ENCODE measurements around the gene FGA. TPM values are rescaled to one million over a fixed set of nuclear protein-coding genes. Genes with fewer than 3 reads are reported as not detected.

The FGA gene
- total RNA-seq, 1 experiment from 2014 or later: not detected

DNA sequence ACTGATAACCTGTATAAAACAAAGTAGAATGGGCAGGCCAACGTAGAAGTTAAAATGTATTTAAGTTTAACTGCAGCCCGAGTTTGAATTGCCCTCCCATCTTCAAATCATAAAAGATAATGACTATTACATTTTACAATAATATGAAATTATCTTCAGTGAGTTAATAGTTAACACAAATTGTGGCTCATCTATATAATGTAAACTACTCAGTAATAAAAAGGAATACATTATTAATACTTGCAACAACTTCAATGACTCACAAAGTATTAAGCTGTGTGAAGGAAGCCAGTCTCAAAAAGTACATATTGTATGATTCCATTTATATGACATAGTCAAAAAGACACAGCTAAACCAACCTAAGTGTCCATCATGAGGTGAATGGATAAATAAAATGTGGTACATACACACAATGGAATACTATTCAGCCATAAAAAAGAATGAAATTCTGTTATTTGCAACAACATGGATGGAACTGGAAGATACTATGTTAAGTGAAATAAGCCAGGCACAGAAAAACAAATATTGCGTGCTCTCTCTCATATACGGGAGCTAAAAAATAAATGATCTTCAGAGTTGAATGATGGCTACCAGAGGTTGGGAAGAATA, 48.2 kb downstream of the FGA start:
- no peak overlapping the region for H3K27ac ChIP-seq (ENCODE audit: low read depth, low read length, poor library complexity, severe bottlenecking)
- no peaks in the 10 kb centered on the region for H3K4me1 ChIP-seq (ENCODE audit: insufficient read depth, low read length, poor library complexity, severe bottlenecking)
- H3K27me3 ChIP-seq (replicated peaks; ENCODE audit: insufficient read depth, low read depth, low read length, poor library complexity): no peaks in the 10 kb centered on the region
- POLR2A ChIA-PET (ENCODE audit: low non-redundant PET): no interaction called here
- H3K4me3 ChIP-seq (ENCODE audit: low read depth, low read length, poor library complexity, severe bottlenecking): no peak overlapping the region
- intact Hi-C loops (cut with micrococcal nuclease; ENCODE audit: unreplicated experiment): no loop called here
- CTCF ChIA-PET: no interaction called here
- DNase-seq (ENCODE audit: low spot score): no peak
- peaks cover 96% of the 10 kb centered on the region for H3K36me3 ChIP-seq (ENCODE audit: insufficient read depth, low read length, poor library complexity, severe bottlenecking)
- TF ChIP-seq EZH2 (IDR thresholded peaks at IDR 0.05; ENCODE audit: borderline replicate concordance, low read depth, low read length, poor library complexity, severe bottlenecking): no peak
- TF ChIP-seq, protein P1, sequence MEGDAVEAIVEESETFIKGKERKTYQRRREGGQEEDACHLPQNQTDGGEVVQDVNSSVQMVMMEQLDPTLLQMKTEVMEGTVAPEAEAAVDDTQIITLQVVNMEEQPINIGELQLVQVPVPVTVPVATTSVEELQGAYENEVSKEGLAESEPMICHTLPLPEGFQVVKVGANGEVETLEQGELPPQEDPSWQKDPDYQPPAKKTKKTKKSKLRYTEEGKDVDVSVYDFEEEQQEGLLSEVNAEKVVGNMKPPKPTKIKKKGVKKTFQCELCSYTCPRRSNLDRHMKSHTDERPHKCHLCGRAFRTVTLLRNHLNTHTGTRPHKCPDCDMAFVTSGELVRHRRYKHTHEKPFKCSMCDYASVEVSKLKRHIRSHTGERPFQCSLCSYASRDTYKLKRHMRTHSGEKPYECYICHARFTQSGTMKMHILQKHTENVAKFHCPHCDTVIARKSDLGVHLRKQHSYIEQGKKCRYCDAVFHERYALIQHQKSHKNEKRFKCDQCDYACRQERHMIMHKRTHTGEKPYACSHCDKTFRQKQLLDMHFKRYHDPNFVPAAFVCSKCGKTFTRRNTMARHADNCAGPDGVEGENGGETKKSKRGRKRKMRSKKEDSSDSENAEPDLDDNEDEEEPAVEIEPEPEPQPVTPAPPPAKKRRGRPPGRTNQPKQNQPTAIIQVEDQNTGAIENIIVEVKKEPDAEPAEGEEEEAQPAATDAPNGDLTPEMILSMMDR (conservative IDR thresholded peaks at IDR 0.05; ENCODE audit: low read depth, low read length): no peak
- H3K9me3 ChIP-seq (ENCODE audit: low read depth, low read length, poor library complexity, severe bottlenecking): no peaks in the 10 kb centered on the region
- BruUV-seq (replicated peaks): no TSS peak

Other genes starting within 250 kb of the FGA start
- gene DCHS2, start 98.9 kb downstream of the FGA start, total RNA-seq (2021): 0.33 and 0.58 TPM in 2 replicates
- gene PLRG1, start 40.3 kb downstream of the FGA start, total RNA-seq (2021): 116 and 117 TPM in 2 replicates
- gene FGB, start 27.7 kb downstream of the FGA start, total RNA-seq (2021): not detected in 2 replicates
- gene FGG, start 21.9 kb upstream of the FGA start, total RNA-seq (2021): not detected in 2 replicates
- 1.1 and 1.7 TPM in 2 replicates for gene LRAT, start 153.3 kb upstream of the FGA start, total RNA-seq (2021)
- gene RBM46, start 190.5 kb upstream of the FGA start, total RNA-seq (2021): 0.24 TPM in 1 of 2 replicates, not detected in the other

Measured in A673 (cell line).